Fibroblast of skin of scalp (primary cell): ENCODE measurements around the gene FAR2.
A peak's percentile ranks its signal among the peaks of the same experiment; 100 is the strongest.
"Not testable (repeated sequence)": the region's sequence is repeated elsewhere in the genome, so short reads cannot be mapped to it uniquely, and the experiment has no call there.

Experiments
- DNase-seq: peaks from one replicate; pipeline ENCODE4 v3.0.0-alpha.2; 2013

Gene FAR2

GRCh38 chr12:29281371-29282005 lies 132.4 kb downstream of the FAR2 start:
- DNase-seq: no peak

- peak; percentile 58 for DNase-seq
Observed at GRCh38 chr12:29282031-29282816, 133.1 kb downstream of the FAR2 start.

DNA sequence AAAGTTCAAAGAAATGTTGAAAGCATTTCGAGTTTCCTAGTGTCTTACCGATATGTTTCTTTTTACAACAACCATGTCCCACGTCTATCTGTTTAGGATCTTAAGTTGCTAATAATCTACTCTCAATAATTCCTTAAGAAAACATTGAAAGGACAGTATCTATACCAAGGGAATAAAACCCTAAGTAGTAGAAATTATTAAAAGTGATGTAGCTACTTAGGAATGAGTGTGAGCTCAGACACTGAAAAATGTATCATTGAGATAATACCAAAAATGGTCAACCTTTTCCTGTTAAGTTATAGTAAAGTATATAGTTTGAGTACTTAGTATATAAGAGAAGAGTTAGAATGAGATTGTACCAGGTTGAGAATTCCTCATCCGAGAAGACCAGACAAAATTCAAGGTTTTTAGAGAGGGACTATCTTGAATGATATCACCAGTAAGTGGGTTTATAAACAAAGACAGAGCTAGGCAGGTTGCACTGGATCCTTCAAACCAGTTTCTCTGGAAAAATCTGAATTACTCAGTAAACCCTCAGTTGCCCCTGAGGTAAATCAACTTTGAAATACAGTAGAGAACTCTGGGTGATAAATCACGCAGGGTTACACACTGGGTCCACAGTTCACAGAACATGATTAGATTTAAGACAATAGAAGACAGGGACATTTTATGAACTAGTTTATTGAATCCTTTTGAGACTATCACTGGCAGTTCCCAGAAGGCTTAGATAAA lies 135.1 kb downstream of the FAR2 start:
- peak; percentile 82 for DNase-seq

GRCh38 chr12:29286081-29286790 lies 137.2 kb downstream of the FAR2 start:
- peak; percentile 80 for DNase-seq

- no peak for DNase-seq
Observed at GRCh38 chr12:29287622-29288021, 138.5 kb downstream of the FAR2 start.

- no peak for DNase-seq
Observed at GRCh38 chr12:29288031-29288430, 139.0 kb downstream of the FAR2 start.

GRCh38 chr12:29290475-29290874 lies 141.4 kb downstream of the FAR2 start:
- DNase-seq: not testable (repeated sequence)

DNA sequence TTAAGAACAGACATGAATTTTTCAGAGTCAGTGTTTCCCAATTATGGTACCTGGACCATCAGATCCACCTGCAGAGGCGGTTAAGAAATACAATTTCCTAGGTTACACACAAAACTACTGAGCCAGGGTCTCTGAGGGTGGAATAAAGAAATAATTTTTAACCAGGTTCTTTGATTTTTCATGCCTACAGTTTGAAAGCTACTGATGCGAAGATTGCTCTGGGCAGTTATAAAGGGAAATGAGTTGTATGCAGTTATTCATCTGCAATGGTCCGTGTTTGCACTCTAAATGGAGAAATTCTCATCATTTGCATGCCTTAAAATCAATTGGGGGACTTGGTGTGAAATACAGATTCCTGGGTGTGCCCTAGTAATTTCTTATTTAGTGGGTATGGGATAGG lies 142.1 kb downstream of the FAR2 start:
- DNase-seq: no peak

DNA sequence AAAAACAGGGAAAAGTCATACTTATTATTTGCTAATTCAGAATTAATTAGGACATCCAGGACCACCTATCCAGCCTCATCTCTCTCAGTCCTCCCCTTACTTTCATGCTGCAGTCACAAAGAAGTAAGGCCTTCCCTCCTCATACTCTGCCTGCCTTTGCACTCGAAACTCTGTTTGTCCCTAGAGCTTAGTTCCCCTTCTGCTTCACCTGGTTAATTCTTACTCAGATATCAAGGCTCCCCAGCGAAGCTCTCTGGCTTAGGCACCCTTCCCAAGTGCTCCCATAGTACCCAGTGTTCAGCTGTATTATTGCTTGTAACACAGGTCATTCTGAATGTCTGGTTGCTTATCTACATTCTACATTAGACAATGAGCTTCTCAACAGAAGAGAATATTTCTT lies 150.6 kb downstream of the FAR2 start:
- no peak for DNase-seq

GRCh38 chr12:29301114-29301513 lies 152.0 kb downstream of the FAR2 start:
- DNase-seq: no peak

DNA sequence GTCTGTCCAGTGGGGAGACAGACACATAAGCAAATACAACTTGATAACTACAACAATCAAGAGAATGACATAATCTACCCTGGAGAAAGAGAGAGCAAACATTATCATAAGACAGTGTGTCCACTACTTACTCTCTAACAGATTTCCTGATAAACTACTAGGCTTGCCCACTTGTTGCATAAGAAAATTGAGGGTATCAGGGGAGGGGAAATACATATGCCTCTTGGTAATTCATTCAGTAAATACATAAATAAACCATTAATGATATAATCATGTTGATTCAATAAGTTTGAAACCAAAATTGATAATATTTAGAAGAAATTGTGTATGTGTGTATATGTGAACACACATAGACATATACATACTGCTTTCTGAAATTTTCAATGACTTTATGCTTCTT lies 155.3 kb downstream of the FAR2 start:
- DNase-seq: no peak

DNA sequence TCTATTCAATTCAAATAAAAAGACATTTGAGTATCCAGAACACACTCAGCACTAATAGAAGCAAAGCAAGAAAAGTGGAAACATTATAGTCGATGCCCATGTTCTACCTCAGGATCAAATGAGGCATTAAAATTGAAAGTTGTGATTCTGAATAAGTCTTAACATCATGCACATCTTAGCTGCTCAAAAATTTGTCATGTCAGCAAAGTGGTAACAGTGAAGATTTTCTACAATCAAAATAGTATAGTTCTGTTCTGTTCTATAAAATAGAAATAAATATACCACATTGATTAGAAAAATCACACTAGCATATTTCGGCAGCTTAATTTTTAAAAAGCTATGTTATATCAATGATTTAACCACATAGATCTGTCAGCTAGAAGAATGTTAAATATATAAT lies 157.2 kb downstream of the FAR2 start:
- no peak for DNase-seq

GRCh38 chr12:29306682-29307081 lies 157.6 kb downstream of the FAR2 start:
- no peak for DNase-seq

GRCh38 chr12:29309320-29309902 lies 160.3 kb downstream of the FAR2 start:
- DNase-seq: peak; percentile 19

- no peak for DNase-seq
Observed at GRCh38 chr12:29310899-29311298, 161.8 kb downstream of the FAR2 start.

GRCh38 chr12:29314416-29314815 lies 165.3 kb downstream of the FAR2 start:
- DNase-seq: no peak

GRCh38 chr12:29316752-29317151 lies 167.7 kb downstream of the FAR2 start:
- DNase-seq: peak; percentile 28

DNA sequence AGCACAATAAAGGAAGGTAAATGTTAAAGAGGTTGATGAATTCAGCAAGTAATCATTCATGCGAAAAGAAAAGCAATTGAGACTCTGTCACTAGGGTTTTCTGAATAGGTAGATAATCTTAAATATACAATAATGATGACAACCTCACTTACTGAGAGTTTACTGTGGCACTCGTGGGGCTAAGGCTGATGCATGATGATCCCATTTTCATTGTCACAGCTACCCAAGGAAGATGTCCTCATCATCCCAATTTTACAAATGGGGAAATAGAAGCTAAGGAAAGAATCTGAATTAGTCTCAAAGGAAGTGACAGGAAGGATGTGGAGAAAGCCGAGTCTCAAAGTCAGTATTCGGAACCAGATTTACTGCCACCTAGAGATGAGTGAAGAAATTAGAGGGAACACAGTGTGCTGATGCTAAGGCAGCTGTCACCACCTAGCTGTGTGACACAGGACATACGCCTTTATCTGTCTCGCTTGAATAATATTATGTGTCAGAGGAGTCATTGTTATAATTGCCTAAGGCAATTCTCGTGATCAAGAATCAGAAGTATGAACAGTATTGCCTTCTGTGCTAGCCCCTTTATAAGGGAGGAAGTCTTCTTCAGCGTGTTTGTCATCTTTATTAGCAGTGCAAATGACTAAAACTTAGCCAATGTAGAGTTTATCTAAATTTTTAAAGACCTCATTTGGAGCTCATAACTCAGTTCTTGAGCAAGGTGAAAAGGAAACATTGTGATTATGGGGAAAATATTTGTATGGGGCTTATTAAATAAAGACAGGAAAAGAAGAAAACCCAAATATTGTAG lies 168.7 kb downstream of the FAR2 start:
- peak; percentile 80 for DNase-seq

DNA sequence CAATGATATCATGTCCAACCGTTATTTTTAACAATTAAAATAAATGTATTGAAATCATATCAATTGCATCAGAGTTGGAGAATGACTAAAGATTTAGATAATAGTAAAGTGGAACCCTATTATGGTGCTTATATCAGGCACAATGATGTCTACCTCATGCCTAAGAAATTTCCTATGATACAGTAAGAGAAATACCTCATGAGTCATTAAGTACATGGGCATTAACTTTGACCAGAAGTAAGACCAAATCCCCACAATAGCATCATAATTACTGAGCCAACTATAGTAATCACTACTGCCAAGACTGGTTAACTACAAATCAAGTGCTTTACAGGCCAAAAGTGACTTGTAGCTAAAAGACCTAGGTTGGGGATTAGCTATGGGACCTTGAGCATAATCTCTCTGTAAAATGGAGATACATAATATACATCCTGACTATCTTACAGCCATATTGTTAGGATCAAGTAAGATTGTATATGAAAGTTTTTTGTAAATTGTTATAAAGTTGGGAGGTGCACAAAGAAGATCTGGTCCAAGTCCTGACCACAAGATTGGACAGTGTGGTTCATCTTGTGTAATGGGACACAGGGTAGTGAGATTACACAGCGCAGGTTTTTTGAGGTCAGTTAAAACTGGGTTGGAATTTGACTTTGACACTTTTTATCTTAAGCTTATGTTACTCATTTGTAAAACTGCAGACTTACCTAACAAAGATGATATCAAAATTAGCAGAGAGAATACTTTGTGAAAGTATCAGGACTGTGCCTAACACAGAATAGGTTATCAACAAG lies 171.4 kb downstream of the FAR2 start:
- peak; percentile 77 for DNase-seq

DNA sequence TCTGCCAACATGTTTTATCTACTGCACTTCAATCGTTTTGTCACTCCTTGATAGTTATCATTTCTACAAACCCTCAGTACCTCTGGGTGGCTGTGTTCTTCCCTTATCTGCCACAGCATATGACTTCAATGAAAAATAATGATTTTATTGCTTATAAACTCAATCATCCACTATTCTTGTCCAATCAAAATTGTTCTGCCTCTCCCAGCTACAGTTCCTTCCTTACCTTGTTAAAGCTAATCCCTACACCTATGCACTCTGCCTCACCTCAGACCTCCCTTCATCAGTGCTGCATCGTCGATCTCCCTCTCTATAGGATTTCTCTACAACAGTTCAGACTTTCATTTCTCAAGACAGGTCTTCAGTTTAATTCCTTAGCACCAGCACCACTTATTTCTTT lies 173.1 kb downstream of the FAR2 start:
- DNase-seq: no peak

GRCh38 chr12:29329411-29329810 lies 180.3 kb downstream of the FAR2 start:
- no peak for DNase-seq
